NB4 (cell line): ENCODE results near the gene IL18BP.

Experiments used
- POLR2A ChIP-seq: IDR thresholded peaks from 2 replicates; pipeline ENCODE4 v1.6.1; 2011; ENCODE audit warnings: mild to moderate bottlenecking; ENCODE audit not compliant: insufficient read length; ENCODE audit errors: extremely low read depth
- TF ChIP-seq, protein P1 (sequence below): IDR thresholded peaks from one replicate; pipeline ENCODE4 v1.5.1; 2012; ENCODE audit warnings: low read depth, low read length
- TF ChIP-seq, protein P2 (sequence below): IDR thresholded peaks from 2 replicates; pipeline ENCODE4 v1.6.1; 2011; ENCODE audit warnings: low read depth, low read length

DNA sequence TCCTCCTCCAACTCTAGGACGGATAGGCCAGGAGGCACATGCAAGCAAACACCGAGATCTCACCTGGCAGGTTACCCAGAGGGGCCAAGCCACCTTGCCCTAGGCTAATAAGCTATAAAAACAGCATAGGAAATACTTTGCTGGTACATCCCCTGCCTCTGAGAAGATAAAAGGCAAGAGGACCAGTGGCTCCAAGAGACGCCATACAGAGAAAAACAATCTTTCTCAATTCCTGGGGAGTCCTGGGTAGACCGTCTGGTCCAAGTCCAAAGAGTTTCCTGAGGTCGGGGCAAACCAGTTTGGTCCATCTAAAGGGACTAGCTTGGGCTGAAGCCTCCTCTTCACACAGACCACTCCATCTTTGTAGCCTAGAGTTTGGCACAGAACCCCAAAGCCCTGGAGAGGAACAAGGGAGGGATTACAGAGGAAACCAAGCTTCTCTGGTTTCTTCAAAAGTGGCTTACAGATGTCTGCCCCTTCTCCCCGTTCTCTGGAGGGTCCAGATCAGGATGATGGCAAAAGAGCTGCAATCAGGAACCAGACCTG lies 41.2 kb downstream of the IL18BP start:
- TF ChIP-seq, protein P1, sequence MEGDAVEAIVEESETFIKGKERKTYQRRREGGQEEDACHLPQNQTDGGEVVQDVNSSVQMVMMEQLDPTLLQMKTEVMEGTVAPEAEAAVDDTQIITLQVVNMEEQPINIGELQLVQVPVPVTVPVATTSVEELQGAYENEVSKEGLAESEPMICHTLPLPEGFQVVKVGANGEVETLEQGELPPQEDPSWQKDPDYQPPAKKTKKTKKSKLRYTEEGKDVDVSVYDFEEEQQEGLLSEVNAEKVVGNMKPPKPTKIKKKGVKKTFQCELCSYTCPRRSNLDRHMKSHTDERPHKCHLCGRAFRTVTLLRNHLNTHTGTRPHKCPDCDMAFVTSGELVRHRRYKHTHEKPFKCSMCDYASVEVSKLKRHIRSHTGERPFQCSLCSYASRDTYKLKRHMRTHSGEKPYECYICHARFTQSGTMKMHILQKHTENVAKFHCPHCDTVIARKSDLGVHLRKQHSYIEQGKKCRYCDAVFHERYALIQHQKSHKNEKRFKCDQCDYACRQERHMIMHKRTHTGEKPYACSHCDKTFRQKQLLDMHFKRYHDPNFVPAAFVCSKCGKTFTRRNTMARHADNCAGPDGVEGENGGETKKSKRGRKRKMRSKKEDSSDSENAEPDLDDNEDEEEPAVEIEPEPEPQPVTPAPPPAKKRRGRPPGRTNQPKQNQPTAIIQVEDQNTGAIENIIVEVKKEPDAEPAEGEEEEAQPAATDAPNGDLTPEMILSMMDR = no peak
- TF ChIP-seq POLR2A = no peak
- TF ChIP-seq, protein P2, sequence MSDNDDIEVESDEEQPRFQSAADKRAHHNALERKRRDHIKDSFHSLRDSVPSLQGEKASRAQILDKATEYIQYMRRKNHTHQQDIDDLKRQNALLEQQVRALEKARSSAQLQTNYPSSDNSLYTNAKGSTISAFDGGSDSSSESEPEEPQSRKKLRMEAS = no peak
